BJ (cell line): ENCODE measurements around the gene MLLT6. TPM values are rescaled to one million over a fixed set of nuclear protein-coding genes. Genes with fewer than 3 reads are reported as not detected.

Experiments
- CTCF ChIA-PET: fragments of 350-600 bp; formaldehyde crosslinking; extraction: SDS; loops from one replicate; lab custom pipeline; 2021; ENCODE audit warnings: antibody characterized with exemption, inconsistent platforms; lab: Yijun Ruan, JAX
- POLR2A ChIA-PET: fragments of 300-600 bp; sonication (Branson Sonifier 250); formaldehyde crosslinking; extraction: SDS; loops from one replicate; lab custom pipeline; 2021; ENCODE audit warnings: antibody characterized with exemption; lab: Charles Lee
- DNase-seq: peaks from one replicate; pipeline ENCODE4 v3.0.0-alpha.2; 2011; ENCODE audit warnings: low read depth
- H3K27me3 ChIP-seq: 2 replicates; pipeline ENCODE4 v1.6.0; 2011; ENCODE audit warnings: low read length; ENCODE audit not compliant: control insufficient read depth, insufficient read depth
- H3K36me3 ChIP-seq: 2 replicates; pipeline ENCODE4 v1.5.1; 2011; ENCODE audit warnings: low read length; ENCODE audit not compliant: control insufficient read depth, insufficient read depth
- H3K4me3 ChIP-seq: 2 replicates; pipeline ENCODE4 v1.5.1; 2011; ENCODE audit warnings: low read depth, mild to moderate bottlenecking, control low read depth, low read length
- polyA plus RNA-seq: library from polyadenylated mRNA; depleted of rRNA; stranded (reverse); fragments of >200 nt; gene quantifications from 2 replicates; pipeline ENCODE4 v1.2.3, GENCODE V29; 2011
- TF ChIP-seq, protein P1 (sequence below): IDR thresholded peaks from 2 replicates; pipeline ENCODE4 v1.5.1; 2011; ENCODE audit warnings: low read depth, mild to moderate bottlenecking, control low read depth, inconsistent platforms, low read length, moderate library complexity; ENCODE audit not compliant: insufficient read depth

Gene MLLT6
- polyA plus RNA-seq, 1 experiment: 32.1 TPM

GRCh38 chr17:38729368-38729885 lies 24.4 kb downstream of the MLLT6 start:
- peaks cover 10% of the 10 kb centered on the region for H3K36me3 ChIP-seq
- TF ChIP-seq, protein P1, sequence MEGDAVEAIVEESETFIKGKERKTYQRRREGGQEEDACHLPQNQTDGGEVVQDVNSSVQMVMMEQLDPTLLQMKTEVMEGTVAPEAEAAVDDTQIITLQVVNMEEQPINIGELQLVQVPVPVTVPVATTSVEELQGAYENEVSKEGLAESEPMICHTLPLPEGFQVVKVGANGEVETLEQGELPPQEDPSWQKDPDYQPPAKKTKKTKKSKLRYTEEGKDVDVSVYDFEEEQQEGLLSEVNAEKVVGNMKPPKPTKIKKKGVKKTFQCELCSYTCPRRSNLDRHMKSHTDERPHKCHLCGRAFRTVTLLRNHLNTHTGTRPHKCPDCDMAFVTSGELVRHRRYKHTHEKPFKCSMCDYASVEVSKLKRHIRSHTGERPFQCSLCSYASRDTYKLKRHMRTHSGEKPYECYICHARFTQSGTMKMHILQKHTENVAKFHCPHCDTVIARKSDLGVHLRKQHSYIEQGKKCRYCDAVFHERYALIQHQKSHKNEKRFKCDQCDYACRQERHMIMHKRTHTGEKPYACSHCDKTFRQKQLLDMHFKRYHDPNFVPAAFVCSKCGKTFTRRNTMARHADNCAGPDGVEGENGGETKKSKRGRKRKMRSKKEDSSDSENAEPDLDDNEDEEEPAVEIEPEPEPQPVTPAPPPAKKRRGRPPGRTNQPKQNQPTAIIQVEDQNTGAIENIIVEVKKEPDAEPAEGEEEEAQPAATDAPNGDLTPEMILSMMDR: 0 out of 2 replicates have a peak, but pooled peaks have one; percentile 9
- H3K4me3 ChIP-seq: peak overlapping the region; percentile 55
- POLR2A ChIA-PET: no interaction called here
- CTCF ChIA-PET: interaction anchor here (1.0 to 3.2 kb wide), 5 partner anchors 12 to 424 kb away, joined by 3 to 22 read pairs (median 4); no protein-coding TSS in a partner anchor
- no peak for DNase-seq
- no peaks in the 10 kb centered on the region for H3K27me3 ChIP-seq

- TF ChIP-seq, protein P1: no peak; the same call in 1 of the 2 replicates
- Histone ChIP-seq H3K36me3 (peaks cover 8% of the 10 kb centered on the region), H3K27me3 (no peaks in the 10 kb centered on the region), H3K4me3 (peak within 1 kb of the TSS; percentile 63)
- POLR2A ChIA-PET: interaction anchor here (0.6 kb wide), 1 partner anchor 139 kb away, joined by 3 read pairs; no protein-coding TSS in a partner anchor
- peak; percentile 20 for DNase-seq
- CTCF ChIA-PET: interaction anchor here (0.8 to 3.2 kb wide), 15 partner anchors 11 to 423 kb away, joined by 3 to 34 read pairs (median 5); partner anchors contain the start of genes MLLT6 and PSMB3
Observed at GRCh38 chr17:38729886-38730525, 24.9 kb downstream of the MLLT6 start, which contains the start of gene CISD3. Gene CISD3 (plus strand): TSS chr17:38730341. CDS start chr17:38730359, 18 bp downstream.

DNA sequence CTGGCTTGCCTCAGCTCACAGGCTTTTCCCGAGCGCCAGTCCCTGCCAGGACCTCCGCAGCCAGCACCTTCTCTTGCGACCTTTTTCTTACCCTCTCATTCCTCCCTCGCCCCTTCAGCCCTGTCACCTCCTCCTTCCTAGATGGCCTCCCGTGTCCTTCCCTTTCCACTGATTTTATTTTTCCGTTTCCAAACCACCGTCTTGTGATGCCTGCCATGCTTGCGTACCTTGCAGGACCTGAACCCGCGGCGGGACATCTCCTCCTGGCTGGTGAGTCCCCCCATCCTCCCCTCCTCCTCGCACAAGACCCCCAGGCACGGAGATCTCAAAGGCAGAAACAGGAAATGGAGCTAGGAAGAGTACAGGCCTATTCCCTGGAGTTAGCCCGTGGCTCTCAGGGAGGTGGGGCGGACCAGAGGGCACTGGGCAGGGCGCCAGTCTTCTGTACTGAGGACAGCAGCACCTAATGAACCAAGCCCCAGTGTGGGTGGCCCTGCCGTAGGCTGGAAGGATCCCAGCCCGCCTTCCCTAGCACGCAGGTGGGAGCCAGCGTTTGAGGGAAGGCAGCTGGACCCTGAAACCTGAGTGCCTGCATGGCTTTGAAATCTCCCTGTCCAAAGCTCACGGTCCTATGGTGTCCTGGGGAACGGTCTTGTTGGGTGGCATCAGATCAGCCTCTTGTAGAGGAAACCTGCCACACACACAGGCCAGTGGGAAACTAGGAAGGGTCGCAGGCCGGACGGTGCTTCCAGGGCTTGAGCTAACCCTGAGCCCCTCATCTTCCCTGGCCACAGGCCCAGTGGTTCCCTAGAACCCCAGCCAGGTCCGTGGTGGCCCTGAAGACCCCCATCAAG lies 25.7 kb downstream of the MLLT6 start:
- ChIA-PET CTCF (interaction anchor here (0.6 to 2.8 kb wide), 18 partner anchors 12 to 1324 kb away, joined by 3 to 34 read pairs (median 4); partner anchors contain the start of genes MLLT6, PSMB3 and RPL23), POLR2A (interaction anchor here (0.6 kb wide), 2 partner anchors 123 to 138 kb away, joined by 3 read pairs; no protein-coding TSS in a partner anchor)
- Histone ChIP-seq H3K36me3 (peaks cover 13% of the 10 kb centered on the region), H3K4me3 (peak overlapping the region; percentile 63), H3K27me3 (no peaks in the 10 kb centered on the region)
- TF ChIP-seq, protein P1: no peak
- no peak for DNase-seq

DNA sequence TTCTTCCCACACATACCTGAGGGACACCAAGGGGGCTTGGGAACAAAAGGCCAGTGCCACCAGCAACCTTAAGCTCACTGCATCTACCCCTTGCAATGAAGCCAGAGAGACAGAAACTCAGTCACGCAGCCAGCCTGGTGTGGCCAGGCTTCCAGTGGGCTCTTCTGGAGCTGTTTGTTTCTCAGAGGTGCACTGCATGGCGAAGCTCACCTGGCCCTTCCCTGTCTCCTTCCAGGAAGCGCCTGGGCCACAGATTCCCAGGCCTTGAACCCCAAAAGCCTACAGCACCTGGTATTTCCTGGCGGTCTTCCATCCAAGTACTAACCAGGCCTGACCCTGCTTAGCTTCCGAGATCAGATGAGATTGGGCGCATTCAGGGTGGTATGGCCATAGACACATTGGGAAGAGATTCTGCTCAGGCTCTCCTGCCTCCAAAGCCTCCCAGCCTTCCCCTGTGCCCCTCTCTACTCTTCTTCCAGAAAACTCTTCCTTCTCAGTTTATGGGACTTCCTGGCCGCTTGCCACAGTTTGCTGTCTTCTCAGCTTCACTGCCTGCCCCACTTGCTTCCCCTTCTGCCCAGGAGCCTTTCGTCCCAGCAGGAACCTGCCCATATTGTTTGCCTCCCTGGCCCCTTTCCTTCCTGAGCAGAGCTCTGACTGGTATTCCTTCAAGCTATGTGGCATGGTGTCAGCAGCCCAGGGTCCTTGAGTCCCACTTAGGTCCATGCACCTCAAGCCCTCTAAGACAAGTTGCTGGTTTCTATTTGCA lies 26.6 kb downstream of the MLLT6 start:
- Histone ChIP-seq H3K36me3 (peaks cover 17% of the 10 kb centered on the region), H3K27me3 (no peaks in the 10 kb centered on the region), H3K4me3 (no peak overlapping the region)
- DNase-seq: no peak
- ChIA-PET CTCF (interaction anchor here (1.1 to 2.8 kb wide), 11 partner anchors 7 to 509 kb away, joined by 3 to 34 read pairs (median 4); no protein-coding TSS in a partner anchor), POLR2A (no interaction called here)
- TF ChIP-seq, protein P1: no peak
